HepG2 (cell line): ENCODE results near the gene CDHR3. TPM values are rescaled to one million over a fixed set of nuclear protein-coding genes. Genes with fewer than 3 reads are reported as not detected.

ENCODE experiments used
- ATAC-seq: fragments of 200-7000 bp; cut with Tn5 transposase; 3 replicates; pipeline ENCODE4 v1.9.1; 2020; ENCODE audit warnings: mild to moderate bottlenecking, moderate library complexity
- BruUV-seq: library from RNA; stranded (reverse); fragments of 400-500 nt; replicated peaks from 2 replicates; lab custom pipeline; 2021; lab: Mats Ljungman, UMichigan
- CTCF ChIA-PET: fragments of 300-600 bp; formaldehyde crosslinking; extraction: SDS; loops from one replicate; lab custom pipeline; 2021; ENCODE audit warnings: low total read pairs, inconsistent platforms, low intra/inter-chr PET ratio; lab: Yijun Ruan, JAX
- POLR2A ChIA-PET: fragments of 350-600 bp; sonication (Branson Sonifier 250); formaldehyde crosslinking; loops from one replicate; lab custom pipeline; 2020; ENCODE audit warnings: antibody characterized with exemption, inconsistent platforms; lab: Yijun Ruan, JAX
- DNase-seq: peaks from one replicate; pipeline ENCODE4 v3.0.0-alpha.2; 2015; ENCODE audit warnings: low spot score
- FAIRE-seq: peaks from 3 replicates; lab custom pipeline; 2011; peaks lifted over from hg19 to GRCh38; lab: Jason Lieb, UNC
- H2AFZ ChIP-seq: one replicate; pipeline ENCODE4 v1.6.1; 2011; ENCODE audit warnings: low read length, inconsistent platforms
- H3K27ac ChIP-seq: fragments of 300-600 bp; 3 replicates; pipeline ENCODE4 v1.8.0; 2011; ENCODE audit warnings: mixed run types, mild to moderate bottlenecking, mixed read lengths, low read length, inconsistent platforms; ENCODE audit not compliant: insufficient read depth; ENCODE audit errors: extremely low read length
- H3K27me3 ChIP-seq, 2 experiments: fragments of 200-600 bp in 1 of 2; 2 replicates in 1 of 2; 3 replicates in 1 of 2; pipeline versions ENCODE4 v1.6.0 to v1.8.0; 2011; ENCODE audit warnings: low read length in 2 of 2, mild to moderate bottlenecking in 2 of 2, moderate library complexity in 2 of 2, inconsistent platforms in 1 of 2; ENCODE audit not compliant: insufficient read depth in 2 of 2, control insufficient read depth in 1 of 2
- H3K36me3 ChIP-seq, 2 experiments: fragments of 200-600 bp in 1 of 2; replicated peaks in 1 of 2; 2 replicates in 1 of 2; 3 replicates in 1 of 2; pipeline versions ENCODE4 v1.5.1 to v1.8.0; 2011; ENCODE audit warnings: low read length in 2 of 2, inconsistent platforms in 1 of 2; ENCODE audit not compliant: insufficient read depth in 2 of 2, control insufficient read depth in 1 of 2
- H3K4me1 ChIP-seq: 2 replicates; pipeline ENCODE4 v1.5.1; 2012; ENCODE audit warnings: low read length, inconsistent platforms; ENCODE audit not compliant: insufficient read depth
- H3K4me2 ChIP-seq: 2 replicates; pipeline ENCODE4 v1.6.0; 2011; ENCODE audit warnings: low read depth, low read length, inconsistent platforms
- H3K4me3 ChIP-seq, 3 experiments: fragments of 200-600 bp in 1 of 3; sonication (generic), shearing (Covaris generic) in 1 of 3; replicated peaks in 1 of 3; 2 replicates each; pipeline ENCODE4 v1.5.1; 2011 to 2016; ENCODE audit warnings: low read length in 3 of 3, inconsistent platforms in 2 of 3, low read depth in 2 of 3, mild to moderate bottlenecking in 2 of 3, control low read depth in 1 of 3, mixed read lengths in 1 of 3; ENCODE audit not compliant: insufficient read depth in 1 of 3
- H3K79me2 ChIP-seq: one replicate; pipeline ENCODE4 v1.6.1; 2011; ENCODE audit warnings: low read length, inconsistent platforms; ENCODE audit not compliant: insufficient read depth
- H3K9ac ChIP-seq: 2 replicates; pipeline ENCODE4 v1.6.0; 2011; ENCODE audit warnings: mild to moderate bottlenecking, low read depth, low read length, inconsistent platforms; ENCODE audit not compliant: insufficient read depth
- H3K9me3 ChIP-seq: 2 replicates; pipeline ENCODE4 v1.5.1; 2012; ENCODE audit warnings: mild to moderate bottlenecking, low read length
- H4K20me1 ChIP-seq: 2 replicates; pipeline ENCODE4 v1.6.0; 2011; ENCODE audit warnings: inconsistent platforms, mild to moderate bottlenecking, low read length, moderate library complexity; ENCODE audit not compliant: insufficient read depth
- ZBTB7B ChIP-seq: sonication (generic); formaldehyde crosslinking; IDR thresholded peaks from 2 replicates; pipeline ENCODE4 v1.4.0; 2020; ENCODE audit warnings: missing genetic modification reagents
- ZNF326 ChIP-seq: sonication (generic); formaldehyde crosslinking; IDR thresholded peaks from 2 replicates; pipeline ENCODE4 v1.4.0; 2020; ENCODE audit warnings: missing genetic modification reagents, borderline replicate concordance
- ZNF547 ChIP-seq: sonication (generic); formaldehyde crosslinking; IDR thresholded peaks from 2 replicates; pipeline ENCODE4 v1.5.1; 2020; ENCODE audit warnings: mild to moderate bottlenecking, missing genetic modification reagents
- ZNF7 ChIP-seq: IDR thresholded peaks from 2 replicates; pipeline ENCODE4 v1.6.1; 2016; ENCODE audit warnings: missing biosample characterization, missing genetic modification reagents
- ZNF790 ChIP-seq: sonication (generic); formaldehyde crosslinking; IDR thresholded peaks from 2 replicates; pipeline ENCODE4 v1.8.0; 2022; ENCODE audit warnings: missing genetic modification reagents, mild to moderate bottlenecking, borderline replicate concordance
- WGBS: methylation state at CpG from one replicate; pipeline ENCODE4 v1.1.6; 2017; ENCODE audit warnings: low lambda C conversion rate; 5-methylcytosine and 5-hydroxymethylcytosine counted together
- in situ Hi-C: cut with HindIII; loops from 2 replicates; pipeline ENCODE4 v1.10.0; 2017; ENCODE audit warnings: low pct_unique_long_range_greater_than_20kb; ENCODE audit not compliant: extremely low pct_ligation_motif_present
- intact Hi-C: fragments of 100-400 bp; cut with micrococcal nuclease; formaldehyde crosslinking; loops from one replicate; pipeline ENCODE4 v1.10.0; 2022; ENCODE audit not compliant: unreplicated experiment
- polyA plus RNA-seq, 8 experiments: library from polyadenylated mRNA; depleted of rRNA in 3 of 8; stranded (reverse) in 7 of 8; unstranded in 1 of 8; fragments of >200 nt; fragmentation: Illumina TruSeq in 4 of 8; extraction: Trizol in 4 of 8; gene quantifications; 2 replicates each; pipeline versions ENCODE4 v1.2.1 to v1.2.3, GENCODE V29; 2011 to 2016; ENCODE audit warnings: low read depth in 4 of 8, missing spikeins in 1 of 8, mixed read lengths in 1 of 8; ENCODE audit not compliant: insufficient read depth in 1 of 8
- total RNA-seq, 5 experiments: library from RNA; depleted of rRNA; stranded (reverse); fragments of >200 nt; fragmentation: Illumina TruSeq; extraction: Trizol; gene quantifications; 2 replicates each; pipeline ENCODE4 v1.2.3, GENCODE V29; 2016; ENCODE audit warnings: low read depth in 1 of 5
- TF ChIP-seq, protein P1 (sequence below): IDR thresholded peaks from 2 replicates; pipeline ENCODE4 v1.4.0; 2020; ENCODE audit warnings: mild to moderate bottlenecking, missing genetic modification reagents

Gene CDHR3
- total and polyA plus RNA-seq, 2 of the 13 experiments (the other 11 are each of a cell fraction or from before 2014, with no cell fraction given) = 6.5 to 11.8 TPM

DNA sequence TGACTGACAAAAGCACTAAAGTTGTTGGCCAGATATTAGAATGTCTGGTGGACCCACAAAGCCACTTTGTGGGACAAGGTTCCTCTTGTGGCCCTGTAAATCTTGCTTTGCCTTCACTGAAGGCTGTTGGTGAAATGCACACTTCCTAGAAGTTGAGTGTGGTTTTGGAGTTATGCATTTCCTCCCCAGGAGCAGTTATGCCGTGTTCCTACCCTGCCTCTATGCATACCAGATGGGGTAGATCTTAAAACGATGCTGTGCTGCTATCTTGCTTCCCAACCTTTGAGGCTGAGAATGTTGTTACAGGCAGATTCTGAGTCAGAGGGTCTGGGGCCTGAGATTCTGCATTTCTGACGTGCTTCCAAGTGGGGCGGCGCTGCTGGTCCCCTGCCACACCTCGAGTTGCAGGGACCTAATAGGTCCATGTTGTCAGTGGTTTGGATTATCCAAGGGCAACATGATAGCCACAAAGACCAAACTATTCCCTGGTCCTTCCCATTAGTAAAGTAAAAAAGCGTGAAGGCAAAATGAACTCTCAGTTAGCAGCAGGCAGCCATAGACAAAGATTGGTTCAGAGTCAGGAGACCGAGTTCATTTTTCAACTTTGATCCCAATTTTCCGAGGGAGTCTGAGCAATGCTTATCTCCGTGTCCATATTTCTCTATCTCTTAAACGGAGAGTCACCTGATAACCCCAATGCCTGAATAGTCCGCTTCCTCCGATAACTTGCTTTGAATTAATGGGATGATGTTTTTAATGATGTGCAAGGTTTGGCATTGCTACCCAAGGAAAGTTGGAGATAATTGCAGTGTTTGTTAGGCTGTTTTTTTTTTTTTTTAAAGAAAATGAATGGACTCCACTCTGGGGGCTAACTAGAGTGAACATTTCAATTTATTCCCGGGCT lies 55.8 kb downstream of the CDHR3 start:
- Histone ChIP-seq H3K4me3 (no peak overlapping the region), H3K4me1 (no peaks in the 10 kb centered on the region), H3K4me2 (no peak overlapping the region), H3K9ac (no peak overlapping the region), H3K27ac (no peak overlapping the region), H2AFZ (no peak overlapping the region), H3K9me3 (no peaks in the 10 kb centered on the region), H3K27me3 (no peaks in the 10 kb centered on the region), H3K79me2 (no peaks in the 10 kb centered on the region), H4K20me1 (no peaks in the 10 kb centered on the region), H3K36me3 (no peaks in the 10 kb centered on the region)
- 58% methylated on average over 12 of the region's 14 CpGs for WGBS
- DNase-seq (no peak), FAIRE-seq (no peak), ATAC-seq (no peak)
- BruUV-seq = no TSS peak
- TF ChIP-seq, protein P1, sequence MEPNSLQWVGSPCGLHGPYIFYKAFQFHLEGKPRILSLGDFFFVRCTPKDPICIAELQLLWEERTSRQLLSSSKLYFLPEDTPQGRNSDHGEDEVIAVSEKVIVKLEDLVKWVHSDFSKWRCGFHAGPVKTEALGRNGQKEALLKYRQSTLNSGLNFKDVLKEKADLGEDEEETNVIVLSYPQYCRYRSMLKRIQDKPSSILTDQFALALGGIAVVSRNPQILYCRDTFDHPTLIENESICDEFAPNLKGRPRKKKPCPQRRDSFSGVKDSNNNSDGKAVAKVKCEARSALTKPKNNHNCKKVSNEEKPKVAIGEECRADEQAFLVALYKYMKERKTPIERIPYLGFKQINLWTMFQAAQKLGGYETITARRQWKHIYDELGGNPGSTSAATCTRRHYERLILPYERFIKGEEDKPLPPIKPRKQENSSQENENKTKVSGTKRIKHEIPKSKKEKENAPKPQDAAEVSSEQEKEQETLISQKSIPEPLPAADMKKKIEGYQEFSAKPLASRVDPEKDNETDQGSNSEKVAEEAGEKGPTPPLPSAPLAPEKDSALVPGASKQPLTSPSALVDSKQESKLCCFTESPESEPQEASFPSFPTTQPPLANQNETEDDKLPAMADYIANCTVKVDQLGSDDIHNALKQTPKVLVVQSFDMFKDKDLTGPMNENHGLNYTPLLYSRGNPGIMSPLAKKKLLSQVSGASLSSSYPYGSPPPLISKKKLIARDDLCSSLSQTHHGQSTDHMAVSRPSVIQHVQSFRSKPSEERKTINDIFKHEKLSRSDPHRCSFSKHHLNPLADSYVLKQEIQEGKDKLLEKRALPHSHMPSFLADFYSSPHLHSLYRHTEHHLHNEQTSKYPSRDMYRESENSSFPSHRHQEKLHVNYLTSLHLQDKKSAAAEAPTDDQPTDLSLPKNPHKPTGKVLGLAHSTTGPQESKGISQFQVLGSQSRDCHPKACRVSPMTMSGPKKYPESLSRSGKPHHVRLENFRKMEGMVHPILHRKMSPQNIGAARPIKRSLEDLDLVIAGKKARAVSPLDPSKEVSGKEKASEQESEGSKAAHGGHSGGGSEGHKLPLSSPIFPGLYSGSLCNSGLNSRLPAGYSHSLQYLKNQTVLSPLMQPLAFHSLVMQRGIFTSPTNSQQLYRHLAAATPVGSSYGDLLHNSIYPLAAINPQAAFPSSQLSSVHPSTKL (CRISPR knock-in tag) = no peak
- no peak for TF ChIP-seq ZNF326
- TF ChIP-seq ZNF547 (CRISPR knock-in tag) = no peak
- no peak for TF ChIP-seq ZBTB7B
- no peak for TF ChIP-seq ZNF7 (CRISPR knock-in tag)
- no peak for TF ChIP-seq ZNF790 (CRISPR knock-in tag)
- ChIA-PET POLR2A (no interaction called here), CTCF (no interaction called here)
- in situ Hi-C loops (loop anchor here (10.0 kb wide), 1 partner anchor 254 kb away; no protein-coding TSS in a partner anchor), intact Hi-C loops (no loop called here)
